Upper lobe of left lung (tissue), 4 donors: ENCODE results near the gene RAP1GDS1.

Experiments
- CTCF ChIP-seq, 6 experiments: fragments of 450-650 bp in 4 of 6; fragments of 200-600 bp in 2 of 6; sonication (generic) in 2 of 6; IDR thresholded peaks; one replicate each; pipeline ENCODE4 v1.5.1; 2016 to 2019; ENCODE audit warnings: antibody characterized with exemption in 6 of 6
- POLR2AphosphoS5 ChIP-seq, 2 donors: sonication (generic); formaldehyde crosslinking; IDR thresholded peaks; one replicate each; pipeline ENCODE4 v1.5.1; 2017; ENCODE audit warnings: antibody characterized with exemption in 2 of 2

- no peak for TF ChIP-seq POLR2AphosphoS5 (IDR thresholded peaks at IDR 0.05)
- TF ChIP-seq CTCF (IDR thresholded peaks at IDR 0.05) = no peak
These were observed 183.2 kb downstream of the RAP1GDS1 start for GRCh38 chr4:98444371-98444770.
